ENCODE results near the gene TMEM145.

DNA sequence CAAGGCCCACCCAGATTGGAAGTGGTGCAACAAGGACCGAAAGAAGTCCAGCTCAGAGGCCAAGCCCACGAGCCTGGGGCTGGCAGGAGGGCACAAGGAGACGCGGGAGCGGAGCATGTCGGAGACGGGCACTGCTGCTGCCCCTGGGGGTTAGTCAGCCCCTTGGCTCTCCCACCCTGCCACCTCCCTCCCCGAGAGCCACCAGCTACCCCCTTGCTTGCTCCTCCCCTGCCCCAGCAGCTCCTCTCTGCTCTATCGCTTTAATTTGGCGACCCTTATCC is 25.3 kb upstream of the TMEM145 start:
- TF ChIP-seq, protein P1, sequence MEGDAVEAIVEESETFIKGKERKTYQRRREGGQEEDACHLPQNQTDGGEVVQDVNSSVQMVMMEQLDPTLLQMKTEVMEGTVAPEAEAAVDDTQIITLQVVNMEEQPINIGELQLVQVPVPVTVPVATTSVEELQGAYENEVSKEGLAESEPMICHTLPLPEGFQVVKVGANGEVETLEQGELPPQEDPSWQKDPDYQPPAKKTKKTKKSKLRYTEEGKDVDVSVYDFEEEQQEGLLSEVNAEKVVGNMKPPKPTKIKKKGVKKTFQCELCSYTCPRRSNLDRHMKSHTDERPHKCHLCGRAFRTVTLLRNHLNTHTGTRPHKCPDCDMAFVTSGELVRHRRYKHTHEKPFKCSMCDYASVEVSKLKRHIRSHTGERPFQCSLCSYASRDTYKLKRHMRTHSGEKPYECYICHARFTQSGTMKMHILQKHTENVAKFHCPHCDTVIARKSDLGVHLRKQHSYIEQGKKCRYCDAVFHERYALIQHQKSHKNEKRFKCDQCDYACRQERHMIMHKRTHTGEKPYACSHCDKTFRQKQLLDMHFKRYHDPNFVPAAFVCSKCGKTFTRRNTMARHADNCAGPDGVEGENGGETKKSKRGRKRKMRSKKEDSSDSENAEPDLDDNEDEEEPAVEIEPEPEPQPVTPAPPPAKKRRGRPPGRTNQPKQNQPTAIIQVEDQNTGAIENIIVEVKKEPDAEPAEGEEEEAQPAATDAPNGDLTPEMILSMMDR (IDR thresholded peaks at IDR 0.05), result no peak
- no peak for TF ChIP-seq POLR2A (IDR thresholded peaks at IDR 0.05)
